OCI-LY3 (cell line): Measurements from ENCODE around the gene SLC25A25.
A peak's percentile ranks its signal among the peaks of the same experiment; 100 is the strongest.

Experiments
- H2AFZ ChIP-seq: fragments of 200-600, 300-600 bp; shearing (Covaris generic); 2 replicates; pipeline ENCODE4 v1.6.0; 2014; ENCODE audit warnings: antibody characterized with exemption, low read depth, low read length
- H3K27ac ChIP-seq: fragments of 200-600, 300-600 bp; sonication (generic); 2 replicates; pipeline ENCODE4 v1.5.1; 2014; ENCODE audit warnings: mild to moderate bottlenecking, low read length, moderate library complexity, mixed read lengths
- H3K27me3 ChIP-seq: fragments of 200-600, 300-600 bp; sonication (generic); 2 replicates; pipeline ENCODE4 v1.6.1; 2014; ENCODE audit warnings: low read depth, low read length, mixed read lengths
- H3K36me3 ChIP-seq: fragments of 200-600, 300-600 bp; sonication (generic); replicated peaks from 2 replicates; pipeline ENCODE3; 2014; ENCODE audit warnings: low read depth, low read length, mixed read lengths
- H3K4me1 ChIP-seq: fragments of 300-600, 200-600 bp; sonication (generic); 2 replicates; pipeline ENCODE4 v1.6.1; 2014; ENCODE audit warnings: low read length, mixed read lengths
- H3K4me2 ChIP-seq: fragments of 200-600, 300-600 bp; sonication (generic); 2 replicates; pipeline ENCODE4 v1.6.1; 2014; ENCODE audit warnings: low read length, mixed read lengths
- H3K4me3 ChIP-seq: fragments of 300-600, 200-600 bp; sonication (generic); 2 replicates; pipeline ENCODE4 v1.5.1; 2014; ENCODE audit warnings: antibody characterized with exemption, mild to moderate bottlenecking, low read length, moderate library complexity
- H3K79me2 ChIP-seq: fragments of 300-600, 200-600 bp; shearing (Covaris generic); 2 replicates; pipeline ENCODE4 v1.6.1; 2014; ENCODE audit warnings: mild to moderate bottlenecking, low read length, mixed read lengths
- H3K9ac ChIP-seq: fragments of 300-600, 200-600 bp; shearing (Covaris generic); 2 replicates; pipeline ENCODE4 v1.6.0; 2014; ENCODE audit warnings: mild to moderate bottlenecking, low read length, moderate library complexity
- H3K9me3 ChIP-seq: fragments of 200-600, 300-600 bp; shearing (Covaris generic); 2 replicates; pipeline ENCODE4 v1.6.1; 2014; ENCODE audit warnings: low read length, mixed read lengths; ENCODE audit not compliant: insufficient read depth
- H4K20me1 ChIP-seq: fragments of 200-600, 300-600 bp; sonication (generic); 2 replicates; pipeline ENCODE4 v1.6.1; 2016; ENCODE audit warnings: low read length, mixed read lengths; ENCODE audit not compliant: insufficient read depth
- EZH2phosphoT487 ChIP-seq: fragments of 200-600 bp; shearing (Covaris generic); IDR thresholded peaks from 2 replicates; pipeline ENCODE4 v1.6.1; 2018; ENCODE audit warnings: antibody characterized with exemption, mixed run types, low read depth
- TF ChIP-seq, protein P1 (sequence below): fragments of 200-600, 300-600 bp; sonication (generic); IDR thresholded peaks from 2 replicates; pipeline ENCODE4 v1.5.1; 2014; ENCODE audit warnings: antibody characterized with exemption, low read length, low read depth

Gene SLC25A25

DNA sequence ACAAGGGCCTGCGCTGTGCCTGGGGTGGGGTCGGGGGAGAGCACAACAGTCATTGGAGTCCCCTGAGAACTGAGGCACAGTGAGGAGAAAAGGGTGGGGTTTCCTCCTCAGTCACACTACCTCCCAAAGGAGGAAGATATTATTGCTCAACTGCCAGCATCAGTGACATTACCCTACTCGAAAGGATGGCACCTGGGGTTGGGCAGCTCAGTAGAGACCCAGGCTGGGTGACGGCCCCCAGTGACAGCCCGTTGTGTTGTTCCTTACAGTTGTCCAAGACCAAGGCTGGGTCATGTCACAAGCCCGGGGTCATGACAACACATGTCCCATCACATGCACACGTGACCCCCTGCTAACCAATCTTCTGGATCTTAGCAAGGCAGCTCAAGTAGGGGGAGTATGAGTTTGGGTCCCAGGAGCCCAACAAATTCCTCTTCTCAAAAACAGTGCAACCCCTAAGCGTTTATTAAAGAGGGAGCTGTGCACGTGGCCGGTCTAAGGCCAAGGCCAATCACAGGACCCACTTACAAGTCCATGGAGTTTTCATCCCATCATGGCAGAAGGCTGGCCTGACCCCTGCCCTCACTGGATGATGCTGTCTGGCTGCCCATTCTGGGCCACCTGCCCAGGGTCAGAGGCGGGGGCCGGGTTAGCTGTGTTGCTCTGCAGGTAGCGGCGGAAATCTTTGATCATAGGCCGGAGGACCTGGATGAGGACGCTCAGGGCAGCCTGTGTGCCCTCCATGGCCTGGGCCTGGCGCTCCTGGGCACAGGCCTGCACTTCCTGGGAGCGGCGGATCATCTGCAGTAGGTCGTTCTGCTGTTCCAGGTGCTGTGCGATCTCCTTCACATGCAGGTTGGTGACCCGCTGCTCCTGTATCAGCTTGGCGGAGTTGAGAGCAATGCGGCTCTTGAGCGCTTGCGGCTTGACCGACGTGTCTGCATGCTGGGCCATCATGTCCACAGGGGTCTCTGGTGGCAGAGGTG, 4.9 kb upstream of the SLC25A25 start:
- Histone ChIP-seq H3K27ac (no peak overlapping the region), H4K20me1 (no peaks in the 10 kb centered on the region), H3K79me2 (peaks cover 17% of the 10 kb centered on the region), H3K4me1 (peaks cover 16% of the 10 kb centered on the region), H3K4me2 (no peak overlapping the region), H3K4me3 (no peak overlapping the region), H3K9ac (no peak overlapping the region), H3K9me3 (no peaks in the 10 kb centered on the region), H3K27me3 (no peaks in the 10 kb centered on the region), H2AFZ (no peak overlapping the region), H3K36me3 (no peaks in the 10 kb centered on the region)
- TF ChIP-seq, protein P1, sequence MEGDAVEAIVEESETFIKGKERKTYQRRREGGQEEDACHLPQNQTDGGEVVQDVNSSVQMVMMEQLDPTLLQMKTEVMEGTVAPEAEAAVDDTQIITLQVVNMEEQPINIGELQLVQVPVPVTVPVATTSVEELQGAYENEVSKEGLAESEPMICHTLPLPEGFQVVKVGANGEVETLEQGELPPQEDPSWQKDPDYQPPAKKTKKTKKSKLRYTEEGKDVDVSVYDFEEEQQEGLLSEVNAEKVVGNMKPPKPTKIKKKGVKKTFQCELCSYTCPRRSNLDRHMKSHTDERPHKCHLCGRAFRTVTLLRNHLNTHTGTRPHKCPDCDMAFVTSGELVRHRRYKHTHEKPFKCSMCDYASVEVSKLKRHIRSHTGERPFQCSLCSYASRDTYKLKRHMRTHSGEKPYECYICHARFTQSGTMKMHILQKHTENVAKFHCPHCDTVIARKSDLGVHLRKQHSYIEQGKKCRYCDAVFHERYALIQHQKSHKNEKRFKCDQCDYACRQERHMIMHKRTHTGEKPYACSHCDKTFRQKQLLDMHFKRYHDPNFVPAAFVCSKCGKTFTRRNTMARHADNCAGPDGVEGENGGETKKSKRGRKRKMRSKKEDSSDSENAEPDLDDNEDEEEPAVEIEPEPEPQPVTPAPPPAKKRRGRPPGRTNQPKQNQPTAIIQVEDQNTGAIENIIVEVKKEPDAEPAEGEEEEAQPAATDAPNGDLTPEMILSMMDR = no peak
- TF ChIP-seq EZH2phosphoT487 = no peak

DNA sequence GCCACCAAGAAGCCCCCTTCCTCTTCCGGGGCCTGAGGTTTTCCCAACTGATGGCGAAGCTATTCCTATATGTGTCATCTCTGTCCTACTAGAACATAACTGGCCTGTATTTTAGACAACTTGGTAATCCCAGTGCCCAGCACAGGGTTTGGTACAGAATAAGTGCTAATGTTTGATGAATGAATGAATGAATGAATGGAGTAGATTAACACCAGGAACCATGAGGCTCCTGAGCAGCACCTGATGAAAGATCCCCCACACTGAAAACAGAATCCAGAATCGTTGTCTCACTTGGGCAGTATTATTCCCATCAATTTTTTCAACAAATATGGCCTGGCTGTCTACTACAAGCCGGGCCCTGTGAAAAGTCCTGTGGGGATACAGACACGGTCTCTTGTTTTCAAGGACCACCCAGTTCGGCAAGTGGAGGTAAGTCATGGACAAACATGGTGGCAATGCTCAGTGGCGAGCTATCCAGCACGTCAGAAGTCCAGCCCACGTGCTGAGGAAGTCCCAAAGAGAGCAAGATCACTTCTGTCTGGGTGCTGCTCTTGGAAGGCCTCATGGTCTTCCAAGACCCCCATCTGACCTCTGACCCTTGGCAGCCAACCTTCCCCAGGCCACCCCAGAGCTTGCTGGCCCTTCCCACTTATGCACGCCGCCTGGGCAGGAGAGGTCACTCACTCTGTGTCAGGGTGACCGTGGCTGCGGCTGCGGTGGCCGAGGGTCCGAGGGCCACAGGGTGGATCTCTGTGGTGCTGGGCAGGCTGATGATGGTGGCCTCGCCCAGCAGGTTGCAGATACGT, 1.9 kb upstream of the SLC25A25 start:
- Histone ChIP-seq H3K36me3 (no peaks in the 10 kb centered on the region), H3K27ac (peak overlapping the region; percentile 69), H3K9me3 (no peaks in the 10 kb centered on the region), H4K20me1 (no peaks in the 10 kb centered on the region), H3K4me1 (peaks cover 27% of the 10 kb centered on the region), H3K4me2 (peak overlapping the region; percentile 92), H3K4me3 (peak overlapping the region; percentile 90), H3K9ac (peak overlapping the region; percentile 89), H3K79me2 (peaks cover 43% of the 10 kb centered on the region), H2AFZ (no peak overlapping the region), H3K27me3 (no peaks in the 10 kb centered on the region)
- TF ChIP-seq, protein P1 = no peak
- no peak for TF ChIP-seq EZH2phosphoT487

DNA sequence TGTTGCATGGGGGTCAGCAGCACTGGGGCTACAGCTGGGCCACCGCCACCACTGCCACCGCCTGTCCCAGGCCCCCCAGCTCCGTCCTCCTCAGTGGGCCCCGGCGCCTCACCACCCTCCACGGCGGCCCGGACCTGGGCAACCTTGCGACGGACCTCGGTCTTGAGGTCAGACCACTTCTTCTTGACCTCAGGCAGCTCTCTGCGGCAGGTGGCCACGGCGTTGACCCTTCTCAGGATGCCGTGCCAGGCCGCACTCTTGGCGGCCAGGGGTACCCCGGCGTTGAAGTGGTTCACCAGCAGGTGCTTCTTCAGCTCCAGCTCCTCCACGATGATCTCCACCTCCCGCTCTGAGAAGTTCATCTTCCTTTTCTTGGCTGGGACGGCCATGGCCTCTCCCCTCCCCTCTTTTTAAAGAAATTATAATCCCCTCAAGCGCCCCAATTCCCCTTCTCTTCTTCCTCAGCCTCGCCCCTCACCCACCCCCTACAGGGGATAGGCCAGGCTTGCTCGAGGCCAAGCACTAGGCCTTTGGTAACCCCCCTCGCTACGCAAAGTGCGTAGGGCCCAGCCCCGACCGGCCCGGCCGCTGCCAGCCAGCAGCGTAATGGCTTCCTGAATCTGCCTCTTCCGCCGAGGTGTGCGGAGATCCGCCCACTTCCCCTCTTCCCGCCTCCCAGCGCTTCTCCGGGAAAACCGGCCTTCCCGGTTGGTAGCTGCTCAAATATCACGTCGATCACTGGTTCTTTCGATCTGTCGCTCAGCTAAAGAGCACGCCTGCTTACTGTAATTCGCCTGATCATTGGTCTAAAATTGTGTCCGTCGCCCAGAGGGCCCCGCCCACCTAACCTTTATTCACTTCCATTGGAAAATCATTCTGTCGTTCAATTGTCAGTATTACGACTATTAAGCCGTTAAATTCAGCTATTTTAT, 1.1 kb upstream of the SLC25A25 start, which contains the start of gene NAIF1:
Gene NAIF1, minus strand, starts transcription at position 608 of the 932 bp plus-strand sequence. Its CDS starts 219 bp downstream, at position 389.
- Histone ChIP-seq H3K9me3 (no peaks in the 10 kb centered on the region), H2AFZ (peak within 1 kb of the TSS; percentile 81; the same call in 1 of the 2 replicates), H3K27me3 (no peaks in the 10 kb centered on the region), H4K20me1 (no peaks in the 10 kb centered on the region), H3K79me2 (peaks cover 52% of the 10 kb centered on the region), H3K4me3 (peak within 1 kb of the TSS; percentile 94), H3K27ac (peak within 1 kb of the TSS; percentile 95), H3K4me2 (peak within 1 kb of the TSS; percentile 96), H3K36me3 (no peaks in the 10 kb centered on the region), H3K4me1 (peaks cover 36% of the 10 kb centered on the region), H3K9ac (peak within 1 kb of the TSS; percentile 99)
- TF ChIP-seq, protein P1 = no peak
- TF ChIP-seq EZH2phosphoT487 = no peak
